ENCODE results near the gene RFTN1.

RFTN1 gene

DNA sequence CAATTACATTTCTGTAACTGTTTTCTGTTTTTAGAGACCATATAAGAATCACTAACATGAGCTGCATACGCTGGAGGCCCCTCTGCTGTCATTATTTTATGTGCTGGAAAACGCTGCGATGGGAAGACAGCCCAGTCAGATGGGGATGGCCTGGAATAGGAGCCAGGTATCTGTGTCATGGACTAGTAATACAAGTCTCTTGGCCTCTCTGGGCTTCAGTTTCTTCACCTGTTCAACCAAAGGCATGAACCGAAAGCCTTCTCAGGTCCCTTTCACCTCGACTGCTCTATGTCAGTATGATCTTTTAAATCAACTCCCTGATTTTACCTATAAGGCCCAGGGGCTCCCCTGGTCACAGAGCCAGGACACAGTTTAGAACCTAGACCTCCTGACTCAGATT, 14.6 kb upstream of the RFTN1 start:
- DNase-seq (ENCODE audit: low spot score): no peak
- TF ChIP-seq, protein P1, sequence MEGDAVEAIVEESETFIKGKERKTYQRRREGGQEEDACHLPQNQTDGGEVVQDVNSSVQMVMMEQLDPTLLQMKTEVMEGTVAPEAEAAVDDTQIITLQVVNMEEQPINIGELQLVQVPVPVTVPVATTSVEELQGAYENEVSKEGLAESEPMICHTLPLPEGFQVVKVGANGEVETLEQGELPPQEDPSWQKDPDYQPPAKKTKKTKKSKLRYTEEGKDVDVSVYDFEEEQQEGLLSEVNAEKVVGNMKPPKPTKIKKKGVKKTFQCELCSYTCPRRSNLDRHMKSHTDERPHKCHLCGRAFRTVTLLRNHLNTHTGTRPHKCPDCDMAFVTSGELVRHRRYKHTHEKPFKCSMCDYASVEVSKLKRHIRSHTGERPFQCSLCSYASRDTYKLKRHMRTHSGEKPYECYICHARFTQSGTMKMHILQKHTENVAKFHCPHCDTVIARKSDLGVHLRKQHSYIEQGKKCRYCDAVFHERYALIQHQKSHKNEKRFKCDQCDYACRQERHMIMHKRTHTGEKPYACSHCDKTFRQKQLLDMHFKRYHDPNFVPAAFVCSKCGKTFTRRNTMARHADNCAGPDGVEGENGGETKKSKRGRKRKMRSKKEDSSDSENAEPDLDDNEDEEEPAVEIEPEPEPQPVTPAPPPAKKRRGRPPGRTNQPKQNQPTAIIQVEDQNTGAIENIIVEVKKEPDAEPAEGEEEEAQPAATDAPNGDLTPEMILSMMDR (IDR thresholded peaks at IDR 0.05; ENCODE audit: extremely low read depth, missing control alignments): no peak

DNA sequence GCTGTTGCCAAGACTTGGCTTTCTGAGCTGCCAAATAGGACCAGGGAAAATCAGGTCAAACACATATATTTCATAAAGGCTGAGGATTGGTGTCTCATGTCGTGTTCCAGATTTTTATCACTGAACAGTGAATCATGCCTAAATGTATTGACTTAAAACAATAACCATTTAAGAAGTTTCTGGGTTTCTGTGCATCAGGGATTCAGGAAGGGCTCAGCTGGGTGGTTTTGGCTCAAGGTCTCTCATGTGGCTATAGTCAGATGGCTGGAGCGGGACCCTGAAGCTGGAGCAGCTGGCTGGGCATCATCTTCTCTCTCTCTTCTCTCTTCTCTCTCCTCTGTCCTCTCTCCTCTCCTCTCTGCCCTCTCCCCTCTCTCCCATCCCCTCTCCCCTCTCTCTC, 10.7 kb upstream of the RFTN1 start:
- TF ChIP-seq, protein P1 (IDR thresholded peaks at IDR 0.05; ENCODE audit: extremely low read depth, missing control alignments): no peak
- DNase-seq (ENCODE audit: low spot score): no peak

DNA sequence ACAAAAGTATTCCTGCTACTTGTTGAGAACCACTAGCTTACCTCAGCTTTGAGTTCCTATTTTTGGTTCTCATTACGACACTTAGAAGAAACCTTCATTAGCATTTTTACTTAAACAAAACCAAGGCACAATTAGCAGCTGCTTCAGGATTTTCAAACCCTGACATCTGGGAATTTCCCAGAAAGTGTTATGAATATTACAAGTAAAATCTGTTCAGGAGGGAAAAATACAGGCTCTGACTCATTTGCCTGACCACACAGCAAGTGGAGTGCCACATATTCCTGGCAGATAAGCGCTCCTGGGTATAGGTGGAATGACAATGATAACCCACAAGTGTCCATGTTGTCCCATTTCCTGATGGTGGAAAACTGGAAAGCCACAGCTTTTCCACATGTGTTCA, 10.3 kb upstream of the RFTN1 start:
- no peak for DNase-seq (ENCODE audit: low spot score)

DNA sequence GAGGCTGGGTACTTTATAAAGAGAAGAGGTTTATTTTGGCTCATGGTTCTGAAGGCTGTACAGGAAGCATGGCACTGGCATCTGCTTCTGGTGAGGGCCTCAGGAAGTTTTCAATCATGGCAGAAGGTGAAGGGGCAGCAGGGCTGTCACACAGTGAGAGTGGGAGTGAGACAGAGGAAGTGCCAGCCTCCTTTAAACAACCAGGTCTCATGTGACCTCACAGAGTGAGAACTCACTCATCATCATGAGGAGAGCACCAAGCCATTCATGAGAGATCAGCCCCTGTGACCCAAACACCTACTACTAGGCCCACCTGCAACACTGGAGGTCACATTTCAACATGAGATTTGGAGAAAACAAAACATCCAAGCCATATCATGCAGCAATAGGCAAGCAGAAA, 9.3 kb upstream of the RFTN1 start:
- TF ChIP-seq, protein P1 (IDR thresholded peaks at IDR 0.05; ENCODE audit: extremely low read depth, missing control alignments): no peak
- no peak for DNase-seq (ENCODE audit: low spot score)

More for the DNA sequence above, 10.3 kb upstream of the RFTN1 start:
- TF ChIP-seq, protein P1 (IDR thresholded peaks at IDR 0.05; ENCODE audit: extremely low read depth, missing control alignments): no peak

DNA sequence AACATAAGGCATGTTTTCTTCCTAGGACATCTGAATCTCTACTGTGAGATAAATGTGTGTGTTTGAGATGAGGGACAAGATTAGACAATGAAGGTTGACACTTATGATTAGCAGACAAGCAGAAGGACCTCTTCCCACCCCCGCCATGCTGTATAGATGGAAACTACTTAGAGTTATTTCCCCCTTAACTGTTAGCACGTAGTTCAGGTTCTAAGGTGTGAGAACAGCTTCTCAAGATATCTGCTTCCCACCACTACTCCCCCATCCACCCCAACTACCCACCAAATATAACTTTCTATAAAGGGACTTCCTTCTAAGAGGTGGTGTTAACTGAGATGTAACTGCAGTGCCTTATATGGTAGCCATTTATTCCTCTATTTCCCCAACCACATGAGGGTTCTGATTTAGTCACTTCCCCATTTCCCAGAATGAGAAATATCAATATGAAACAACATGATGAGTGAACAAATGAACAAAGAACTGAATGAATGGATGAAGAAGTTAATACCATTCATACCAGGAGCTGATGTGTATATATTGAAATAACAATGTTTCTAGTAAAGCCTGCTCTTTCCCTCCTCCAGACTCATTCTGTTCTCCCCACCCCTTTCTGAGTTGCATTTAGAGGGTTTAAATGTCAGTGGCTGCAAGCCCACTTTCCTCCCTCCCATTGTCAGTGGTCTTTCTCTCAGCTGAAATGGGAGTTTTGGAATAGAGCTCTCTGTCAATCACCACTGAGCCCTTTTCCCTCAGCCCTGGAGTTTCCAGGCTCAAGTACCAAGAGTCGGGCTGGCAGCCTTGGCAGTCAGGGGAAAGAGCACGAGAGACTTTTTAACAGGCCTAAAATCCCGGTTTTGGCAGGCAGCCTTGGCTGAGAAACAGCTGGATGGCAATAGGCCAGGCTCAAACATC, 7.7 kb upstream of the RFTN1 start:
- DNase-seq (ENCODE audit: low spot score): peak; percentile 55
- TF ChIP-seq, protein P1 (IDR thresholded peaks at IDR 0.05; ENCODE audit: extremely low read depth, missing control alignments): no peak

DNA sequence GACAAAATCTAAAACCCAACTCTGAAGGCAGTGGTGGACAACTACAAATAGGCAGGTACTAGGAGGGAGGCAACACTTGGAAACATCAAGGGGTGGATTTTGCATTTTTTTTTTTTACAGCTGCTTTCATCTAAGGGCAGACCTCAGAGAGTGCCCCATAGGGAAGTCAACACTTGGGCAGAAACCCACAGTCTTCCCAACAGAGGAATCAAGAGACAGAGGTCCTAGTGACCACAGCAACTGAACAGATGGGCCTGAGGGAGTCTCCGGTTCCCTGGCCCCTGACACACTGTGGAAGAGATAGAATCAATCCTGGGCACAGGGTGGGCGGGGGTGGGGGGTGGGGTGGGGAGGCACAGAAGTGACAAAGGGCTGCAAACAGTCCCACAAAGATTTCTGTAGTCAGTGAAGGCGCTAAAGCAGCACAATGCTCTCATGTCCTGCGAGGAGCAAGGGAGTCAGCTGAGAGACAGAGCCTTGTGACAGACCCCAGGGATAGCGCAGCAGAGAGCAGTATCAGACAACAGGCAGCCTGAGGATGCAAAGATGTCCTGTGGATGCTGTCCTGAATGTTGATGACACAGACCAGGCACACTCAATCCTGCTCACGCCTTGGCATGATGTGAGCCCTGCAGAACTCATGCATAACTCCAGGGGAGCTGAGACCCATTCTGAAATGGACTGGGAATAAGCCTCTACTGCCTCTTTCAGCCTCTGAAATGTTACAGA, 6.9 kb upstream of the RFTN1 start:
- no peak for DNase-seq (ENCODE audit: low spot score)
- TF ChIP-seq, protein P1 (IDR thresholded peaks at IDR 0.05; ENCODE audit: extremely low read depth, missing control alignments): no peak

Data from GM20000 (cell line).